ENCODE measurements around the gene VPS26C. TPM values are rescaled to one million over a fixed set of nuclear protein-coding genes. Genes with fewer than 3 reads are reported as not detected.

VPS26C gene
- total and polyA plus RNA-seq, 2 donors: 29.4 to 36.2 TPM

- Histone ChIP-seq H3K36me3 (ENCODE audit: control insufficient read depth in 2 of 2, insufficient read depth in 2 of 2, low read length in 1 of 2) (peaks cover 0 to 6% of the 10 kb centered on the region in 2 donors), H3K4me3 (ENCODE audit: low read length in 2 of 2) (peak overlapping the region; percentile 54 to 74), H3K9me3 (ENCODE audit: control insufficient read depth in 2 of 2, insufficient read depth in 1 of 2, low read length in 1 of 2) (no peaks in the 10 kb centered on the region), H3K27ac (ENCODE audit: low read depth in 1 of 2, low read length in 1 of 2) (peak overlapping the region; percentile 77 to 93), H3K4me1 (ENCODE audit: control insufficient read depth in 2 of 2, insufficient read depth in 2 of 2, low read length in 2 of 2) (peaks cover 10 to 22% of the 10 kb centered on the region in 2 donors), H3K27me3 (ENCODE audit: control insufficient read depth in 2 of 2, insufficient read depth in 1 of 2, low read length in 1 of 2) (no peaks in the 10 kb centered on the region)
- DNase-seq (ENCODE audit: low read depth in 6 of 9, low spot score in 9 of 9): peak in 8 of 9 donors; percentile 71 to 91 (median 79)
- WGBS: 7% methylated on average over 55 of the region's 55 CpGs
These were observed 8.9 kb downstream of the VPS26C start for GRCh38 chr21:37257967-37258877.

DNA sequence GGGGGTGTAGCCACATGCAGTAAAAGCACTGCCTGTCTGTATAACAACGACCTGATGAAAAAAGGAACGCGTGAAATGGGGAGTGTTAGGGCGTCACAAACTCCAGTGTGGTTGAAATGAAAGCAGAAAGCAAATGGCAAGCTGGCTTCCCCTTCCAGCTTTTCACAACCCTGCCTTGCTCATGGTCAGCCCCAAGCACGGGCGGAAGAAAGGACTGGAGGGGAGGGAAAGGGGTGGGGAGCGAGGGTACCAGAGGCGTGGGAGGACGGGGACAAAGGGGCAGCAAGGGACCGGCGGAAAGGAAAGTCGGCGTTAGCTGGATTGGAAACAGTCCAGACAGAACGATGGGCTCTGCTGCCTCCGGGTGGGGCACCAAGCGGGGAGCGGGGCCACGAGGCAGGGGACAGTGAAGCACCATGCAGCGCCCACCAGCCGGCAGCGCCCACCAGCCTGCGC is 9.6 kb downstream of the VPS26C start:
- no peaks in the 10 kb centered on the region for H3K9me3 ChIP-seq (ENCODE audit: control insufficient read depth in 2 of 2, insufficient read depth in 1 of 2, low read length in 1 of 2)
- peaks cover 10 to 22% of the 10 kb centered on the region in 2 donors for H3K4me1 ChIP-seq (ENCODE audit: control insufficient read depth in 2 of 2, insufficient read depth in 2 of 2, low read length in 2 of 2)
- H3K36me3 ChIP-seq (ENCODE audit: control insufficient read depth in 2 of 2, insufficient read depth in 2 of 2, low read length in 1 of 2): peaks cover 0 to 6% of the 10 kb centered on the region in 2 donors
- no peaks in the 10 kb centered on the region for H3K27me3 ChIP-seq (ENCODE audit: control insufficient read depth in 2 of 2, insufficient read depth in 1 of 2, low read length in 1 of 2)
- peak overlapping the region; percentile 77 to 93 for H3K27ac ChIP-seq (ENCODE audit: low read depth in 1 of 2, low read length in 1 of 2)
- WGBS: under 1% methylated on average over 22 of the region's 22 CpGs
- peak in 5 of 9 donors; percentile 22 to 64 (median 26) for DNase-seq (ENCODE audit: low read depth in 6 of 9, low spot score in 9 of 9)
- H3K4me3 ChIP-seq (ENCODE audit: low read length in 2 of 2): peak overlapping the region; percentile 54 to 74

- Histone ChIP-seq H3K4me1 (ENCODE audit: control insufficient read depth in 2 of 2, insufficient read depth in 2 of 2, low read length in 2 of 2) (peaks cover 10 to 20% of the 10 kb centered on the region in 2 donors), H3K4me3 (ENCODE audit: low read length in 2 of 2) (no peak overlapping the region), H3K27ac (ENCODE audit: low read depth in 1 of 2, low read length in 1 of 2) (no peak overlapping the region), H3K27me3 (ENCODE audit: control insufficient read depth in 2 of 2, insufficient read depth in 1 of 2, low read length in 1 of 2) (no peaks in the 10 kb centered on the region), H3K9me3 (ENCODE audit: control insufficient read depth in 2 of 2, insufficient read depth in 1 of 2, low read length in 1 of 2) (no peaks in the 10 kb centered on the region), H3K36me3 (ENCODE audit: control insufficient read depth in 2 of 2, insufficient read depth in 2 of 2, low read length in 1 of 2) (no peaks in the 10 kb centered on the region)
- DNase-seq (ENCODE audit: low read depth in 6 of 9, low spot score in 9 of 9): no peak
- 95% methylated on average over 6 of the region's 6 CpGs for WGBS
These were observed 13.1 kb downstream of the VPS26C start for GRCh38 chr21:37253991-37254390.

GRCh38 chr21:37251294-37251634 is 15.9 kb downstream of the VPS26C start:
- Histone ChIP-seq H3K27ac (ENCODE audit: low read depth in 1 of 2, low read length in 1 of 2) (no peak overlapping the region), H3K9me3 (ENCODE audit: control insufficient read depth in 2 of 2, insufficient read depth in 1 of 2, low read length in 1 of 2) (no peaks in the 10 kb centered on the region), H3K4me1 (ENCODE audit: control insufficient read depth in 2 of 2, insufficient read depth in 2 of 2, low read length in 2 of 2) (no peaks in the 10 kb centered on the region), H3K27me3 (ENCODE audit: control insufficient read depth in 2 of 2, insufficient read depth in 1 of 2, low read length in 1 of 2) (no peaks in the 10 kb centered on the region), H3K4me3 (ENCODE audit: low read length in 2 of 2) (no peak overlapping the region), H3K36me3 (ENCODE audit: control insufficient read depth in 2 of 2, insufficient read depth in 2 of 2, low read length in 1 of 2) (no peaks in the 10 kb centered on the region)
- 96% methylated on average over 2 of the region's 2 CpGs for WGBS
- no peak for DNase-seq (ENCODE audit: low read depth in 6 of 9, low spot score in 9 of 9)

DNA sequence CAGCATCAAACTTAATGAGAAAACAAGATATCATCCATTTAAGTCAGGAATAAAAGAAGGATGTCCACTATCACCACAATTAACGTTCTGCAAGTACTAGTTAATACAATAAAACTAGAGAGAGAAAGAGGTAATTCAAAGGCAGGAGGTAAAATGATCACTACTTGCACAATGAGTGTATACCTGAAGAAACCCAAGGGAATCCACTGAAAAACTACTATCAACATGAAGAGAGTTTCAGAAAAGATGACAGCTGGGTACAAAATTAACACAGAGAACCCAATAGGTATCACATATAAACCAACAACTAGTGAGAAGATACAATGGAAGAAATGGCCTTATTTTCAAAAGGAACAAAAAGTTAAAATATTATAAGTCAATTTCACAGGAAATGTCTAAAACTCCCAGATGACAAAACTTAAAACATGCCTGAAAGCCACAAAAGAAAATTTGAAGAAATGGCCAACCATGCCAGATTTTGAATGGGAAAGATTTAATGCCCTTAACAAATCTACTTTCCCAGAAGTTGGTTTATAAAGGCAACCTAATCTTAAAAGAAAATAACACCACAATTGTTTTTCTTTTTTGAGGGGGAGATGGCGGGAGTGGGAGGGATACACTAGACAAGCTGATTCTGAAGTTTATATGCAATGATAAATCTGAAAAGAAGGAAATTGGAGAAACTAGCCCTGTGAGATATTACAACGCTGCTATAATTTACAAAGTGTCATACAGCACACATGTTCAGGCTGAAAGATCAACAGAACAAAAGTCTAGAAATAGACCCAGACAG is 17.8 kb downstream of the VPS26C start:
- 95% methylated on average over 3 of the region's 3 CpGs for WGBS
- H3K4me1 ChIP-seq (ENCODE audit: control insufficient read depth in 2 of 2, insufficient read depth in 2 of 2, low read length in 2 of 2): peaks cover 9 to 12% of the 10 kb centered on the region in 2 donors
- H3K9me3 ChIP-seq (ENCODE audit: control insufficient read depth in 2 of 2, insufficient read depth in 1 of 2, low read length in 1 of 2): no peaks in the 10 kb centered on the region
- no peak overlapping the region for H3K27ac ChIP-seq (ENCODE audit: low read depth in 1 of 2, low read length in 1 of 2)
- no peaks in the 10 kb centered on the region for H3K36me3 ChIP-seq (ENCODE audit: control insufficient read depth in 2 of 2, insufficient read depth in 2 of 2, low read length in 1 of 2)
- no peak overlapping the region for H3K4me3 ChIP-seq (ENCODE audit: low read length in 2 of 2)
- DNase-seq (ENCODE audit: low read depth in 6 of 9, low spot score in 9 of 9): no peak
- no peaks in the 10 kb centered on the region for H3K27me3 ChIP-seq (ENCODE audit: control insufficient read depth in 2 of 2, insufficient read depth in 1 of 2, low read length in 1 of 2)

GRCh38 chr21:37248298-37248697 is 18.8 kb downstream of the VPS26C start:
- H3K4me1 ChIP-seq (ENCODE audit: control insufficient read depth in 2 of 2, insufficient read depth in 2 of 2, low read length in 2 of 2): peaks cover 9 to 17% of the 10 kb centered on the region in 2 donors
- no peak overlapping the region for H3K27ac ChIP-seq (ENCODE audit: low read depth in 1 of 2, low read length in 1 of 2)
- H3K36me3 ChIP-seq (ENCODE audit: control insufficient read depth in 2 of 2, insufficient read depth in 2 of 2, low read length in 1 of 2): no peaks in the 10 kb centered on the region
- 96% methylated on average over 1 of the region's 1 CpG for WGBS
- no peak overlapping the region for H3K4me3 ChIP-seq (ENCODE audit: low read length in 2 of 2)
- no peaks in the 10 kb centered on the region for H3K9me3 ChIP-seq (ENCODE audit: control insufficient read depth in 2 of 2, insufficient read depth in 1 of 2, low read length in 1 of 2)
- DNase-seq (ENCODE audit: low read depth in 6 of 9, low spot score in 9 of 9): no peak
- no peaks in the 10 kb centered on the region for H3K27me3 ChIP-seq (ENCODE audit: control insufficient read depth in 2 of 2, insufficient read depth in 1 of 2, low read length in 1 of 2)

DNA sequence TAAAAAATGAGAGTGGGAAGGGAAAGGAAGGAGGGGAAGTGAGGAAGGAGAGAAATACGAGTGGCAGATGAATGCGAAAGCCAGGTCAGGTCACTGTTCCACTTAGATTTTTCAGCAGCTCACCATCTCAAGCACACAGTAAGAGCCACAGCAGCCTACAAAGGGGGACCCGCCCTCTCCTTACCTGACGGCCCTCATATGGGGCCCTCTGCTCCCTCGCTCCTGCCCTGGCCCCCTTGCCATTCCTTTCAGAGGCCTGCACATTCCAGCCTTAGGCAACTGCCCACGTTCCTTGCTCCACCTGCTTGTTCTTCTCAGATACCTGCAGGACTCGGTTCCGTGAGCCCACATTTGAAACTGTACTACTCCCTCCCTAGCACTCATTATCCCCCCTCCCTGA is 22.0 kb downstream of the VPS26C start:
- Histone ChIP-seq H3K4me1 (ENCODE audit: control insufficient read depth in 2 of 2, insufficient read depth in 2 of 2, low read length in 2 of 2) (peaks cover 9 to 17% of the 10 kb centered on the region in 2 donors), H3K27me3 (ENCODE audit: control insufficient read depth in 2 of 2, insufficient read depth in 1 of 2, low read length in 1 of 2) (no peaks in the 10 kb centered on the region), H3K4me3 (ENCODE audit: low read length in 2 of 2) (no peak overlapping the region), H3K9me3 (ENCODE audit: control insufficient read depth in 2 of 2, insufficient read depth in 1 of 2, low read length in 1 of 2) (no peaks in the 10 kb centered on the region), H3K27ac (ENCODE audit: low read depth in 1 of 2, low read length in 1 of 2) (peak overlapping the region in 1 of 2 donors; percentile 50), H3K36me3 (ENCODE audit: control insufficient read depth in 2 of 2, insufficient read depth in 2 of 2, low read length in 1 of 2) (peaks cover 5 to 6% of the 10 kb centered on the region in 2 donors)
- 80% methylated on average over 8 of the region's 8 CpGs for WGBS
- no peak for DNase-seq (ENCODE audit: low read depth in 6 of 9, low spot score in 9 of 9)

GRCh38 chr21:37244501-37245095 is 22.5 kb downstream of the VPS26C start:
- Histone ChIP-seq H3K4me3 (ENCODE audit: low read length in 2 of 2) (no peak overlapping the region), H3K27ac (ENCODE audit: low read depth in 1 of 2, low read length in 1 of 2) (peak overlapping the region in 1 of 2 donors; percentile 50), H3K27me3 (ENCODE audit: control insufficient read depth in 2 of 2, insufficient read depth in 1 of 2, low read length in 1 of 2) (no peaks in the 10 kb centered on the region), H3K36me3 (ENCODE audit: control insufficient read depth in 2 of 2, insufficient read depth in 2 of 2, low read length in 1 of 2) (peaks cover 6 to 10% of the 10 kb centered on the region in 2 donors), H3K4me1 (ENCODE audit: control insufficient read depth in 2 of 2, insufficient read depth in 2 of 2, low read length in 2 of 2) (peaks cover 9 to 17% of the 10 kb centered on the region in 2 donors), H3K9me3 (ENCODE audit: control insufficient read depth in 2 of 2, insufficient read depth in 1 of 2, low read length in 1 of 2) (no peaks in the 10 kb centered on the region)
- DNase-seq (ENCODE audit: low read depth in 6 of 9, low spot score in 9 of 9): peak in 5 of 9 donors; percentile 45 to 69 (median 48)
- 8% methylated on average over 12 of the region's 12 CpGs for WGBS
